Panc1 (cell line): ENCODE measurements around the gene ACOT13. TPM values are rescaled to one million over a fixed set of nuclear protein-coding genes. Genes with fewer than 3 reads are reported as not detected.
"Not testable (repeated sequence)": the region's sequence is repeated elsewhere in the genome, so short reads cannot be mapped to it uniquely, and the experiment has no call there.

Experiments
- ATAC-seq: fragments of 200-7000 bp; cut with Tn5 transposase; 2 replicates; pipeline ENCODE4 v1.9.1; 2020; ENCODE audit warnings: mild to moderate bottlenecking, moderate library complexity
- BruUV-seq: library from RNA; stranded (reverse); fragments of 400-500 nt; replicated peaks from 2 replicates; lab custom pipeline; 2021; lab: Mats Ljungman, UMichigan
- CTCF ChIA-PET: fragments of 300-600 bp; sonication (Branson Sonifier 250); formaldehyde crosslinking; loops from one replicate; lab custom pipeline; 2022; ENCODE audit warnings: antibody characterized with exemption; lab: Charles Lee
- POLR2A ChIA-PET: fragments of 300-600 bp; sonication (Branson Sonifier 250); formaldehyde crosslinking; loops from one replicate; lab custom pipeline; 2022; ENCODE audit warnings: antibody characterized with exemption; lab: Charles Lee
- DNase-seq: peaks from one replicate; pipeline ENCODE4 v3.0.0-alpha.2; 2010; ENCODE audit warnings: low read depth, low spot score
- H3K27ac ChIP-seq: 2 replicates; pipeline ENCODE4 v1.5.1; 2011; ENCODE audit warnings: mild to moderate bottlenecking, low read length, inconsistent platforms
- H3K27me3 ChIP-seq: fragments of 200-500 bp; sonication (Bioruptor generic); 2 replicates; pipeline ENCODE4 v1.6.0; 2014; ENCODE audit warnings: low read length, inconsistent platforms; ENCODE audit not compliant: control insufficient read depth, insufficient read depth
- H3K36me3 ChIP-seq: fragments of 200-500 bp; sonication (Bioruptor generic); 2 replicates; pipeline ENCODE4 v1.5.1; 2014; ENCODE audit warnings: inconsistent platforms, mild to moderate bottlenecking, low read length, moderate library complexity; ENCODE audit not compliant: control insufficient read depth, insufficient read depth
- H3K4me1 ChIP-seq: 2 replicates; pipeline ENCODE4 v1.5.1; 2011; ENCODE audit warnings: inconsistent platforms, mild to moderate bottlenecking, low read length, moderate library complexity; ENCODE audit not compliant: control insufficient read depth, insufficient read depth
- H3K4me3 ChIP-seq, 2 experiments: 2 replicates each; pipeline ENCODE4 v1.5.1; 2011 to 2012; ENCODE audit warnings: low read depth in 2 of 2, low read length in 2 of 2, mild to moderate bottlenecking in 2 of 2, inconsistent platforms in 1 of 2, moderate library complexity in 1 of 2
- H3K9me3 ChIP-seq: fragments of 200-500 bp; sonication (Bioruptor generic); 2 replicates; pipeline ENCODE4 v1.5.1; 2014; ENCODE audit warnings: low read depth, mild to moderate bottlenecking, inconsistent platforms, low read length, moderate library complexity; ENCODE audit not compliant: control insufficient read depth, insufficient read depth
- POLR2AphosphoS5 ChIP-seq: IDR thresholded peaks from 2 replicates; pipeline ENCODE4 v1.6.1; 2012; ENCODE audit warnings: mild to moderate bottlenecking, low read depth, low read length, moderate library complexity
- SIN3A ChIP-seq: IDR thresholded peaks from 2 replicates; pipeline ENCODE4 v1.6.1; 2012; ENCODE audit warnings: low read depth, mild to moderate bottlenecking, low read length, moderate library complexity, borderline replicate concordance; ENCODE audit not compliant: insufficient read depth
- TCF7L2 ChIP-seq: IDR thresholded peaks from 2 replicates; pipeline ENCODE4 v1.6.1; 2011; ENCODE audit warnings: mild to moderate bottlenecking, low read depth, low read length, inconsistent platforms
- in situ Hi-C: cut with HindIII; loops from 2 replicates; pipeline ENCODE4 v1.10.0; 2016; ENCODE audit warnings: low sequenced_read_pairs, low pct_unique_long_range_greater_than_20kb
- intact Hi-C: fragments of 100-400 bp; cut with micrococcal nuclease; formaldehyde crosslinking; loops from one replicate; pipeline ENCODE4 v1.10.0; 2022; ENCODE audit not compliant: unreplicated experiment
- total RNA-seq: library from RNA; stranded (reverse); gene quantifications from one replicate; pipeline ENCODE4 v1.2.1, GENCODE V29; 2021; ENCODE audit not compliant: unreplicated experiment
- TF ChIP-seq, protein P1 (sequence below), 2 experiments: IDR thresholded peaks; 2 replicates each; pipeline ENCODE4 v1.6.1; 2011 to 2012; ENCODE audit warnings: low read depth in 2 of 2, control low read depth in 1 of 2, low read length in 1 of 2, mild to moderate bottlenecking in 1 of 2, moderate library complexity in 1 of 2; ENCODE audit not compliant: insufficient read depth in 1 of 2
- TF ChIP-seq, protein P2 (sequence below): fragments of 450-650 bp; IDR thresholded peaks from 2 replicates; pipeline ENCODE4 v1.5.1; 2017; ENCODE audit warnings: mild to moderate bottlenecking

The ACOT13 gene
- total RNA-seq, 1 experiment from 2014 or later = 31.6 TPM

DNA sequence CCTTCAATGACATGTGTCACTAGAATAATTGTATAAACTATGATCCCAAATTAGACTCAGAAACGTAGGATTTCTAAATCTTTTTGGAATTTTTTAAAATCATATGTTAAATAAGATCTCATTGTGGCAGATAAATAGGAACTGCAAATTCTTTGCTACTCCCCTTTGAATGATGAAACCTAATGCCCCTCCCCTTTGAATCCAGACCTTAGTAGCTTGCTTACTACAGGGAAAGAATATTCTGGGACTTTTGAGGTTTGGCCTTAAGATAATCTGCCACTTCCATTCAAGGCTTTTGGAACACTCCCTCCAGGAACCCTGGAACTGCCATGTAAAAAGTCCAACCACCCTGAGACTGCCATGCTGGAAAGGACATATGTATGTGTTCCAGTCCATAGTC is 7.3 kb upstream of the ACOT13 start:
- peaks cover 7% of the 10 kb centered on the region; the same call in 1 of the 2 replicates for H3K36me3 ChIP-seq
- in situ Hi-C loops = no loop called here
- no peak overlapping the region for H3K4me3 ChIP-seq
- no peaks in the 10 kb centered on the region for H3K4me1 ChIP-seq
- TF ChIP-seq, protein P1, sequence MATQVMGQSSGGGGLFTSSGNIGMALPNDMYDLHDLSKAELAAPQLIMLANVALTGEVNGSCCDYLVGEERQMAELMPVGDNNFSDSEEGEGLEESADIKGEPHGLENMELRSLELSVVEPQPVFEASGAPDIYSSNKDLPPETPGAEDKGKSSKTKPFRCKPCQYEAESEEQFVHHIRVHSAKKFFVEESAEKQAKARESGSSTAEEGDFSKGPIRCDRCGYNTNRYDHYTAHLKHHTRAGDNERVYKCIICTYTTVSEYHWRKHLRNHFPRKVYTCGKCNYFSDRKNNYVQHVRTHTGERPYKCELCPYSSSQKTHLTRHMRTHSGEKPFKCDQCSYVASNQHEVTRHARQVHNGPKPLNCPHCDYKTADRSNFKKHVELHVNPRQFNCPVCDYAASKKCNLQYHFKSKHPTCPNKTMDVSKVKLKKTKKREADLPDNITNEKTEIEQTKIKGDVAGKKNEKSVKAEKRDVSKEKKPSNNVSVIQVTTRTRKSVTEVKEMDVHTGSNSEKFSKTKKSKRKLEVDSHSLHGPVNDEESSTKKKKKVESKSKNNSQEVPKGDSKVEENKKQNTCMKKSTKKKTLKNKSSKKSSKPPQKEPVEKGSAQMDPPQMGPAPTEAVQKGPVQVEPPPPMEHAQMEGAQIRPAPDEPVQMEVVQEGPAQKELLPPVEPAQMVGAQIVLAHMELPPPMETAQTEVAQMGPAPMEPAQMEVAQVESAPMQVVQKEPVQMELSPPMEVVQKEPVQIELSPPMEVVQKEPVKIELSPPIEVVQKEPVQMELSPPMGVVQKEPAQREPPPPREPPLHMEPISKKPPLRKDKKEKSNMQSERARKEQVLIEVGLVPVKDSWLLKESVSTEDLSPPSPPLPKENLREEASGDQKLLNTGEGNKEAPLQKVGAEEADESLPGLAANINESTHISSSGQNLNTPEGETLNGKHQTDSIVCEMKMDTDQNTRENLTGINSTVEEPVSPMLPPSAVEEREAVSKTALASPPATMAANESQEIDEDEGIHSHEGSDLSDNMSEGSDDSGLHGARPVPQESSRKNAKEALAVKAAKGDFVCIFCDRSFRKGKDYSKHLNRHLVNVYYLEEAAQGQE (IDR thresholded peaks at IDR 0.05; ENCODE audit: insufficient read depth in 1 of 2, low read depth in 2 of 2, low read length in 1 of 2) = no peak
- TF ChIP-seq POLR2AphosphoS5 (no peak), TCF7L2 (no peak), SIN3A (no peak)
- TF ChIP-seq, protein P2, sequence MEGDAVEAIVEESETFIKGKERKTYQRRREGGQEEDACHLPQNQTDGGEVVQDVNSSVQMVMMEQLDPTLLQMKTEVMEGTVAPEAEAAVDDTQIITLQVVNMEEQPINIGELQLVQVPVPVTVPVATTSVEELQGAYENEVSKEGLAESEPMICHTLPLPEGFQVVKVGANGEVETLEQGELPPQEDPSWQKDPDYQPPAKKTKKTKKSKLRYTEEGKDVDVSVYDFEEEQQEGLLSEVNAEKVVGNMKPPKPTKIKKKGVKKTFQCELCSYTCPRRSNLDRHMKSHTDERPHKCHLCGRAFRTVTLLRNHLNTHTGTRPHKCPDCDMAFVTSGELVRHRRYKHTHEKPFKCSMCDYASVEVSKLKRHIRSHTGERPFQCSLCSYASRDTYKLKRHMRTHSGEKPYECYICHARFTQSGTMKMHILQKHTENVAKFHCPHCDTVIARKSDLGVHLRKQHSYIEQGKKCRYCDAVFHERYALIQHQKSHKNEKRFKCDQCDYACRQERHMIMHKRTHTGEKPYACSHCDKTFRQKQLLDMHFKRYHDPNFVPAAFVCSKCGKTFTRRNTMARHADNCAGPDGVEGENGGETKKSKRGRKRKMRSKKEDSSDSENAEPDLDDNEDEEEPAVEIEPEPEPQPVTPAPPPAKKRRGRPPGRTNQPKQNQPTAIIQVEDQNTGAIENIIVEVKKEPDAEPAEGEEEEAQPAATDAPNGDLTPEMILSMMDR = no peak
- BruUV-seq = no TSS peak
- no peak for ATAC-seq
- DNase-seq = no peak
- no peaks in the 10 kb centered on the region for H3K27me3 ChIP-seq
- ChIA-PET CTCF (no interaction called here), POLR2A (no interaction called here)
- no peak overlapping the region for H3K27ac ChIP-seq
- H3K9me3 ChIP-seq = no peaks in the 10 kb centered on the region
- intact Hi-C loops = no loop called here

DNA sequence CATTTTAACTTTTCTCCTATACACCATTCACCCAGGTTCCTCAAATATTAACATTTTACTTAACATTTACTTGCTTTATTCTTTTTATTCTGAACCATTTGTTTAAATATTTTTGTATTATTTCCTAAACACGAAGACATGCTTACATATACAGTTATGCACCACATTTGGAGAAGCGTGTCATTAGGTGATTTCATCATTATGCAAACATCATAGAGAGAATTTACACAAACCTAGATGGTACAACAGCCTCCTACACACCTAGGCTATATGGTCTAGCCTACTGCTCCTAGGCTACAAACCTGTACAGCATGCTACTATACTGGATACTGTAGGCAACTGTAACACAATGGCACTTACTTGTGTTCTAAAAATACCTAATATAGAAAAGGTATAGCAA is 6.8 kb upstream of the ACOT13 start:
- Histone ChIP-seq H3K27me3 (no peaks in the 10 kb centered on the region), H3K4me1 (peaks cover 4% of the 10 kb centered on the region), H3K36me3 (peaks cover 7% of the 10 kb centered on the region), H3K4me3 (no peak overlapping the region), H3K27ac (no peak overlapping the region), H3K9me3 (no peaks in the 10 kb centered on the region)
- no TSS peak for BruUV-seq
- in situ Hi-C loops (no loop called here), intact Hi-C loops (no loop called here)
- ATAC-seq (no peak), DNase-seq (no peak)
- TF ChIP-seq SIN3A (no peak), TCF7L2 (no peak), POLR2AphosphoS5 (no peak)
- TF ChIP-seq, protein P2 = no peak
- TF ChIP-seq, protein P1 (IDR thresholded peaks at IDR 0.05; ENCODE audit: insufficient read depth in 1 of 2, low read depth in 2 of 2, low read length in 1 of 2) = no peak
- ChIA-PET CTCF (no interaction called here), POLR2A (no interaction called here)

DNA sequence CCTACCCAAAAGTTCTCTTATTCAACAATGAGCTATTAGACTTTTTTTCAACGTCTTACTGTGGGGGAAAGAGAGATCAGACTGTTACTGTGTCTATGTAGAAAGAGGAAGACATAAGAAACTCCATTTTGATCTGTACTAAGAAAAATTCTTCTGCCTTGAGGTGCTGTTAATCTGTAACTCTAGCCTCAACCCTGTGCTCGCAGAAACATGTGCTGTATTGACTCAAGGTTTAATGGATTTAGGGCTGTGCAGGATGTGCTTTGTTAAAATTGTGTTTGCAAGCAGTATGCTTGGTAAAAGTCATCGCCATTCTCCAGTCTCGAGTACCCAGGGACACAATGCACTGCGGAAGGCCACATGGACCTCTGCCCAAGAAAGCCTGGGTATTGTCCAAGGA is 5.1 kb upstream of the ACOT13 start:
- H3K36me3 ChIP-seq = peaks cover 18% of the 10 kb centered on the region
- ATAC-seq, POLR2A ChIA-PET, DNase-seq, H3K27me3 ChIP-seq, in situ Hi-C loops, H3K4me3 ChIP-seq, BruUV-seq, H3K27ac ChIP-seq, CTCF ChIA-PET, H3K9me3 ChIP-seq, intact Hi-C loops: not testable (repeated sequence)
- peaks cover 11% of the 10 kb centered on the region for H3K4me1 ChIP-seq
